ENCODE results near the gene ZNF780A. TPM values are rescaled to one million over a fixed set of nuclear protein-coding genes. Genes with fewer than 3 reads are reported as not detected.
A peak's percentile ranks its signal among the peaks of the same experiment; 100 is the strongest.

The ZNF780A gene
- total RNA-seq, result 23.8 and 25.5 TPM in 2 replicates

GRCh38 chr19:40090241-40091204 is at the start of gene ZNF780A:
Gene ZNF780A (minus strand): TSS chr19:40090943. CDS start chr19:40084753, 6,190 bp downstream.
- peaks cover under 1% of the 10 kb centered on the region for H3K9me3 Mint-ChIP-seq
- ChIA-PET POLR2A (interaction anchor here (0.6 to 2.2 kb wide), 9 partner anchors 34 to 610 kb away, joined by 3 to 19 read pairs (median 5); partner anchors contain the start of genes AKT2, PSMC4, ZNF546 and ZNF780B), CTCF (interaction anchor here (0.9 kb wide), 2 partner anchors 120 kb away, joined by 3 read pairs; partner anchors contain the start of gene PSMC4)
- H3K27ac Mint-ChIP-seq, result peak within 1 kb of the TSS; percentile 100
- intact Hi-C loops (cut with micrococcal nuclease), result loop anchor here (1.0 kb wide), 2 partner anchors 34 to 93 kb away; partner anchors contain the start of genes ZNF546 and ZNF780B
- H3K27me3 Mint-ChIP-seq, result peaks cover 12% of the 10 kb centered on the region
- H3K4me3 Mint-ChIP-seq, result peak within 1 kb of the TSS; percentile 100
- peaks cover 35% of the 10 kb centered on the region for H3K4me1 Mint-ChIP-seq
- DNase-seq (peak; percentile 71), ATAC-seq (ENCODE audit: low read depth) (peak; percentile 84)
- peaks cover 19% of the 10 kb centered on the region for H3K36me3 Mint-ChIP-seq (ENCODE audit: low read depth)
- no peak for TF ChIP-seq CTCF (IDR thresholded peaks at IDR 0.05)

GRCh38 chr19:40139533-40140287 is 49.0 kb upstream of the ZNF780A start:
- Mint-ChIP-seq H3K36me3 (ENCODE audit: low read depth) (no peaks in the 10 kb centered on the region), H3K4me1 (peaks cover 33% of the 10 kb centered on the region), H3K27me3 (peaks cover 7% of the 10 kb centered on the region), H3K4me3 (no peak overlapping the region), H3K9me3 (no peaks in the 10 kb centered on the region), H3K27ac (no peak overlapping the region)
- intact Hi-C loops (cut with micrococcal nuclease), result loop anchor here (1.0 to 10.0 kb wide), 6 partner anchors 26 to 495 kb away; partner anchors contain the start of gene AKT2
- ATAC-seq (ENCODE audit: low read depth), result peak; percentile 47
- POLR2A ChIA-PET, result no interaction called here
- no peak for TF ChIP-seq CTCF (IDR thresholded peaks at IDR 0.05)
- no peak for DNase-seq
- CTCF ChIA-PET, result interaction anchor here (0.6 to 3.9 kb wide), 14 partner anchors 10 to 495 kb away, joined by 3 to 29 read pairs (median 3); partner anchors contain the start of genes PSMC4 and TTC9B

- POLR2A ChIA-PET, result no interaction called here
- Mint-ChIP-seq H3K27ac (no peak overlapping the region), H3K4me1 (peaks cover 9% of the 10 kb centered on the region), H3K4me3 (no peak overlapping the region), H3K9me3 (no peaks in the 10 kb centered on the region), H3K27me3 (peaks cover 9% of the 10 kb centered on the region), H3K36me3 (ENCODE audit: low read depth) (no peaks in the 10 kb centered on the region)
- intact Hi-C loops (cut with micrococcal nuclease), result no loop called here
- DNase-seq (no peak), ATAC-seq (ENCODE audit: low read depth) (no peak)
- CTCF ChIA-PET, result no interaction called here
- no peak for TF ChIP-seq CTCF (IDR thresholded peaks at IDR 0.05)
Measured at GRCh38 chr19:40136818-40137217, 46.1 kb upstream of the ZNF780A start.

- Mint-ChIP-seq H3K27ac (no peak overlapping the region), H3K36me3 (ENCODE audit: low read depth) (no peaks in the 10 kb centered on the region), H3K4me1 (peaks cover 5% of the 10 kb centered on the region), H3K27me3 (peaks cover 19% of the 10 kb centered on the region), H3K9me3 (peaks cover 6% of the 10 kb centered on the region), H3K4me3 (no peak overlapping the region)
- POLR2A ChIA-PET, result interaction anchor here (0.6 kb wide), 1 partner anchor 288 kb away, joined by 5 read pairs; no protein-coding TSS in a partner anchor
- no peak for ATAC-seq (ENCODE audit: low read depth)
- CTCF ChIA-PET, result no interaction called here
- intact Hi-C loops (cut with micrococcal nuclease), result no loop called here
- TF ChIP-seq CTCF (IDR thresholded peaks at IDR 0.05), result no peak
- DNase-seq, result no peak
Measured at GRCh38 chr19:40134866-40135265, 44.1 kb upstream of the ZNF780A start.
